Smooth muscle cell (in vitro differentiated cells): ENCODE data around the gene HMGN4. TPM values are rescaled to one million over a fixed set of nuclear protein-coding genes. Genes with fewer than 3 reads are reported as not detected.

ENCODE experiments used
- DNase-seq: peaks from one replicate; lab custom pipeline; 2025; ENCODE audit not compliant: unreplicated experiment; lab: John Stamatoyannopoulos, UW
- H2AFZ ChIP-seq: fragments of 200-600 bp; sonication (generic); 2 replicates; pipeline ENCODE4 v1.6.0; 2016; ENCODE audit warnings: antibody characterized with exemption, low read depth, mild to moderate bottlenecking
- H3F3A ChIP-seq: fragments of 200-600 bp; sonication (generic); 2 replicates; pipeline ENCODE4 v1.6.0; 2017; ENCODE audit warnings: antibody characterized with exemption, low read depth
- H3K27ac ChIP-seq: fragments of 200-600 bp; sonication (generic); 2 replicates; pipeline ENCODE4 v1.5.1; 2016; ENCODE audit warnings: low read depth, mild to moderate bottlenecking
- H3K27me3 ChIP-seq: fragments of 200-600 bp; sonication (generic); 2 replicates; pipeline ENCODE4 v1.6.1; 2016; ENCODE audit warnings: low read depth, mild to moderate bottlenecking
- H3K36me3 ChIP-seq: fragments of 200-600 bp; sonication (generic); 2 replicates; pipeline ENCODE4 v1.5.1; 2016; ENCODE audit warnings: low read depth
- H3K4me1 ChIP-seq: fragments of 200-600 bp; sonication (generic); 2 replicates; pipeline ENCODE4 v1.5.1; 2016; ENCODE audit warnings: low read depth
- H3K4me2 ChIP-seq: fragments of 200-600 bp; sonication (generic); 2 replicates; pipeline ENCODE4 v1.6.0; 2016; ENCODE audit warnings: mild to moderate bottlenecking
- H3K4me3 ChIP-seq: fragments of 200-600 bp; sonication (generic); 2 replicates; pipeline ENCODE4 v1.5.1; 2016; ENCODE audit warnings: mild to moderate bottlenecking
- H3K79me2 ChIP-seq: fragments of 200-600 bp; sonication (generic); 2 replicates; pipeline ENCODE4 v1.6.0; 2016; ENCODE audit warnings: low read depth, mild to moderate bottlenecking
- H3K9ac ChIP-seq: fragments of 200-600 bp; sonication (generic); 2 replicates; pipeline ENCODE4 v1.6.0; 2016; ENCODE audit warnings: low read depth
- H3K9me3 ChIP-seq: fragments of 200-600 bp; sonication (generic); replicated peaks from 2 replicates; pipeline ENCODE4 v1.5.1; 2016; ENCODE audit warnings: low read depth
- H4K20me1 ChIP-seq: fragments of 200-600 bp; sonication (generic); 2 replicates; pipeline ENCODE4 v1.6.0; 2016; ENCODE audit warnings: low read depth
- CTCF ChIP-seq: fragments of 200-600 bp; sonication (generic); IDR thresholded peaks from 2 replicates; pipeline ENCODE4 v1.5.1; 2017; ENCODE audit warnings: borderline replicate concordance, mild to moderate bottlenecking, antibody characterized with exemption; ENCODE audit not compliant: insufficient read depth, poor library complexity, severe bottlenecking
- WGBS: methylation state at CpG from one replicate; pipeline ENCODE4 v1.1.7; 2016; ENCODE audit warnings: low lambda C conversion rate; 5-methylcytosine and 5-hydroxymethylcytosine counted together
- polyA plus RNA-seq: library from polyadenylated mRNA; unstranded; fragments of >200 nt; fragmentation: Nextera tagmentation; extraction: Ambion mirVana; gene quantifications from 2 replicates; pipeline ENCODE4 v1.2.1, GENCODE V29; 2016
- total RNA-seq: library from RNA; depleted of rRNA; stranded (reverse); fragments of >200 nt; gene quantifications from 2 replicates; pipeline ENCODE4 v1.2.3, GENCODE V29; 2014

HMGN4 gene
- total and polyA plus RNA-seq, 2 experiments from 2014 or later = 39.4 to 53.6 TPM

GRCh38 chr6:26552640-26553188 lies 14.5 kb downstream of the HMGN4 start:
- no peaks in the 10 kb centered on the region for H4K20me1 ChIP-seq
- 51% methylated on average over 11 of the region's 11 CpGs for WGBS
- no peak overlapping the region for H3K27ac ChIP-seq
- no peak for DNase-seq
- peak overlapping the region; percentile 85 for H2AFZ ChIP-seq
- H3K27me3 ChIP-seq = no peaks in the 10 kb centered on the region
- no peaks in the 10 kb centered on the region for H3K36me3 ChIP-seq
- H3K9me3 ChIP-seq = no peaks in the 10 kb centered on the region
- peaks cover 50% of the 10 kb centered on the region for H3F3A ChIP-seq
- TF ChIP-seq CTCF = no peak
- H3K79me2 ChIP-seq = no peaks in the 10 kb centered on the region
- H3K4me1 ChIP-seq = no peaks in the 10 kb centered on the region
- H3K4me2 ChIP-seq = peak overlapping the region; percentile 86
- no peak overlapping the region for H3K9ac ChIP-seq
- H3K4me3 ChIP-seq = peak overlapping the region; percentile 67

GRCh38 chr6:26553264-26553634 lies 15.1 kb downstream of the HMGN4 start:
- TF ChIP-seq CTCF = no peak
- Histone ChIP-seq H3K79me2 (no peaks in the 10 kb centered on the region), H3K4me2 (peak overlapping the region; percentile 86), H3K27ac (peak overlapping the region; percentile 55), H3K27me3 (no peaks in the 10 kb centered on the region), H3K4me3 (peak overlapping the region; percentile 67), H3K36me3 (no peaks in the 10 kb centered on the region), H3K4me1 (no peaks in the 10 kb centered on the region), H3K9me3 (no peaks in the 10 kb centered on the region), H4K20me1 (no peaks in the 10 kb centered on the region), H3K9ac (no peak overlapping the region), H2AFZ (peak overlapping the region; percentile 85), H3F3A (peaks cover 50% of the 10 kb centered on the region)
- DNase-seq = peak; percentile 25
- under 1% methylated on average over 13 of the region's 13 CpGs for WGBS

GRCh38 chr6:26553635-26554446 lies 15.7 kb downstream of the HMGN4 start:
- peak overlapping the region; percentile 55 for H3K27ac ChIP-seq
- peak; percentile 43 for DNase-seq
- peak overlapping the region; percentile 13 for H2AFZ ChIP-seq
- no peaks in the 10 kb centered on the region for H3K36me3 ChIP-seq
- no peaks in the 10 kb centered on the region for H4K20me1 ChIP-seq
- H3K4me3 ChIP-seq = peak overlapping the region; percentile 67
- H3K9ac ChIP-seq = no peak overlapping the region
- no peaks in the 10 kb centered on the region for H3K4me1 ChIP-seq
- under 1% methylated on average over 19 of the region's 19 CpGs for WGBS
- H3F3A ChIP-seq = peaks cover 50% of the 10 kb centered on the region
- no peaks in the 10 kb centered on the region for H3K79me2 ChIP-seq
- TF ChIP-seq CTCF = no peak
- H3K4me2 ChIP-seq = peak overlapping the region; percentile 86
- H3K9me3 ChIP-seq = no peaks in the 10 kb centered on the region
- H3K27me3 ChIP-seq = no peaks in the 10 kb centered on the region

GRCh38 chr6:26554447-26554696 lies 16.2 kb downstream of the HMGN4 start:
- Histone ChIP-seq H3K9me3 (no peaks in the 10 kb centered on the region), H3K36me3 (no peaks in the 10 kb centered on the region), H3K79me2 (no peaks in the 10 kb centered on the region), H3K27ac (peak overlapping the region; percentile 45), H3K27me3 (no peaks in the 10 kb centered on the region), H3K4me1 (no peaks in the 10 kb centered on the region), H3K4me2 (peak overlapping the region; percentile 86), H3K9ac (no peak overlapping the region), H2AFZ (peak overlapping the region; percentile 42), H4K20me1 (no peaks in the 10 kb centered on the region), H3F3A (peaks cover 50% of the 10 kb centered on the region), H3K4me3 (peak overlapping the region; percentile 67)
- DNase-seq = no peak
- WGBS = 24% methylated on average over 1 of the region's 1 CpG
- TF ChIP-seq CTCF = no peak
